Upper lobe of left lung (tissue), 4 donors: ENCODE data around the gene NRXN3.

Experiments
- POLR2A ChIP-seq, 4 donors: fragments of 450-650 bp; IDR thresholded peaks; one replicate each; pipeline ENCODE4 v1.5.1; 2016 to 2017; ENCODE audit warnings: antibody characterized with exemption in 4 of 4, mild to moderate bottlenecking in 2 of 4
- TF ChIP-seq, protein P1 (sequence below), 6 experiments: fragments of 450-650 bp in 4 of 6; fragments of 200-600 bp in 2 of 6; sonication (generic) in 2 of 6; IDR thresholded peaks; one replicate each; pipeline ENCODE4 v1.5.1; 2016 to 2019; ENCODE audit warnings: antibody characterized with exemption in 6 of 6

DNA sequence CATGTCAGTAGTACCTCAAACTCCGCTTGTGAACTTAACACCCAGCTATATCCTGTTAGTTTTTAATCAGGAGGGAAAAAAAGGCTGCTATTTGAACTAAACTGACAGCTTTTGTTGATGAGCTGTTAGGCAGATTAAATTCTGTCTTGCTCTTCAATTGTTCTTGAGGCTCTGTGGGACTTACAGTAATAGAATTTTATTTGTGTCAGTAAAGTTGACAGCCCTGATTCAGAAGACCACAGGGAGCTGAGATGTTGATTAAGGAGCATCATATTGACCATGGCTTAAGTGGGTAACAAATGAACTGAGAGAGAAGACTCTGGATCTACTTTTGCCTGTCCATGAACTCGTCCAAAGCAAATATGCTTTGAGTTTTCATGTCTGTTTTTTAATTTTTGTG, 1418.2 kb downstream of the NRXN3 start:
- TF ChIP-seq, protein P1, sequence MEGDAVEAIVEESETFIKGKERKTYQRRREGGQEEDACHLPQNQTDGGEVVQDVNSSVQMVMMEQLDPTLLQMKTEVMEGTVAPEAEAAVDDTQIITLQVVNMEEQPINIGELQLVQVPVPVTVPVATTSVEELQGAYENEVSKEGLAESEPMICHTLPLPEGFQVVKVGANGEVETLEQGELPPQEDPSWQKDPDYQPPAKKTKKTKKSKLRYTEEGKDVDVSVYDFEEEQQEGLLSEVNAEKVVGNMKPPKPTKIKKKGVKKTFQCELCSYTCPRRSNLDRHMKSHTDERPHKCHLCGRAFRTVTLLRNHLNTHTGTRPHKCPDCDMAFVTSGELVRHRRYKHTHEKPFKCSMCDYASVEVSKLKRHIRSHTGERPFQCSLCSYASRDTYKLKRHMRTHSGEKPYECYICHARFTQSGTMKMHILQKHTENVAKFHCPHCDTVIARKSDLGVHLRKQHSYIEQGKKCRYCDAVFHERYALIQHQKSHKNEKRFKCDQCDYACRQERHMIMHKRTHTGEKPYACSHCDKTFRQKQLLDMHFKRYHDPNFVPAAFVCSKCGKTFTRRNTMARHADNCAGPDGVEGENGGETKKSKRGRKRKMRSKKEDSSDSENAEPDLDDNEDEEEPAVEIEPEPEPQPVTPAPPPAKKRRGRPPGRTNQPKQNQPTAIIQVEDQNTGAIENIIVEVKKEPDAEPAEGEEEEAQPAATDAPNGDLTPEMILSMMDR (IDR thresholded peaks at IDR 0.05) = no peak
- TF ChIP-seq POLR2A (IDR thresholded peaks at IDR 0.05) = no peak
